GM12872 (cell line): ENCODE data around the gene GRIA1.

Experiments
- CTCF ChIP-seq: IDR thresholded peaks from 3 replicates; pipeline ENCODE4 v1.5.1; 2011; ENCODE audit warnings: low read depth, mild to moderate bottlenecking, low read length, moderate library complexity; ENCODE audit not compliant: insufficient read depth

The GRIA1 gene

GRCh38 chr5:153544706-153545105, 54.2 kb downstream of the GRIA1 start:
- no peak for TF ChIP-seq CTCF

- no peak for TF ChIP-seq CTCF
Measured at GRCh38 chr5:153546566-153546965, 56.1 kb downstream of the GRIA1 start.

- TF ChIP-seq CTCF: no peak
Measured at GRCh38 chr5:153551537-153552079, 61.1 kb downstream of the GRIA1 start.

GRCh38 chr5:153552886-153553285, 62.4 kb downstream of the GRIA1 start:
- TF ChIP-seq CTCF: no peak

GRCh38 chr5:153555420-153556114, 65.1 kb downstream of the GRIA1 start:
- TF ChIP-seq CTCF: no peak

- TF ChIP-seq CTCF: no peak
Measured at GRCh38 chr5:153558957-153559356, 68.5 kb downstream of the GRIA1 start.

- no peak for TF ChIP-seq CTCF
Measured at GRCh38 chr5:153559926-153560325, 69.5 kb downstream of the GRIA1 start.

GRCh38 chr5:153562189-153562588, 71.7 kb downstream of the GRIA1 start:
- TF ChIP-seq CTCF: no peak
